GM19025 (cell line): ENCODE results near the gene LTV1.
"Not testable (repeated sequence)": the region's sequence is repeated elsewhere in the genome, so short reads cannot be mapped to it uniquely, and the experiment has no call there.

Source experiments
- ATAC-seq: cut with Tn5 transposase; IDR thresholded peaks from one replicate; pipeline ENCODE4 v1.9.1; 2021; ENCODE audit warnings: mild to moderate bottlenecking, low read depth, moderate library complexity; ENCODE audit not compliant: unreplicated experiment

The LTV1 gene

GRCh38 chr6:143840595-143841265 lies 2.4 kb upstream of the LTV1 start:
- ATAC-seq, result no peak

GRCh38 chr6:143842461-143842901 lies 657 bp upstream of the LTV1 start:
- ATAC-seq, result no peak

GRCh38 chr6:143843677-143843999 lies 500 bp downstream of the LTV1 start:
- ATAC-seq, result no peak

- ATAC-seq, result no peak
Measured at GRCh38 chr6:143844006-143844405, 868 bp downstream of the LTV1 start.

GRCh38 chr6:143845033-143845432 lies 1.9 kb downstream of the LTV1 start:
- ATAC-seq, result no peak

- not testable (repeated sequence) for ATAC-seq
Measured at GRCh38 chr6:143851706-143852105, 8.6 kb downstream of the LTV1 start.

GRCh38 chr6:143855057-143855456 lies 11.9 kb downstream of the LTV1 start:
- not testable (repeated sequence) for ATAC-seq

- ATAC-seq, result not testable (repeated sequence)
Measured at GRCh38 chr6:143856762-143857161, 13.6 kb downstream of the LTV1 start.

- no peak for ATAC-seq
Measured at GRCh38 chr6:143857651-143858050, 14.5 kb downstream of the LTV1 start.

- no peak for ATAC-seq
Measured at GRCh38 chr6:143859891-143860660, 16.9 kb downstream of the LTV1 start.

- no peak for ATAC-seq
Measured at GRCh38 chr6:143863771-143864170, 20.6 kb downstream of the LTV1 start.

- no peak for ATAC-seq
Measured at GRCh38 chr6:143864234-143864633, 21.1 kb downstream of the LTV1 start, which contains the start of gene ZC2HC1B. Gene ZC2HC1B, plus strand, starts transcription at chr6:143864474. Its CDS starts 66 bp downstream, at chr6:143864540.

GRCh38 chr6:143867236-143867635 lies 24.1 kb downstream of the LTV1 start:
- no peak for ATAC-seq

GRCh38 chr6:143868808-143869207 lies 25.7 kb downstream of the LTV1 start:
- ATAC-seq, result not testable (repeated sequence)

GRCh38 chr6:143871202-143871730 lies 28.1 kb downstream of the LTV1 start:
- ATAC-seq, result not testable (repeated sequence)

- ATAC-seq, result peak; percentile 57
Measured at GRCh38 chr6:143872201-143872600, 29.1 kb downstream of the LTV1 start.

GRCh38 chr6:143873600-143873999 lies 30.5 kb downstream of the LTV1 start:
- ATAC-seq, result not testable (repeated sequence)

- not testable (repeated sequence) for ATAC-seq
Measured at GRCh38 chr6:143874503-143874902, 31.4 kb downstream of the LTV1 start.

GRCh38 chr6:143877584-143878271 lies 34.6 kb downstream of the LTV1 start:
- ATAC-seq, result no peak

- ATAC-seq, result no peak
Measured at GRCh38 chr6:143878272-143878760, 35.2 kb downstream of the LTV1 start.

GRCh38 chr6:143880412-143880811 lies 37.3 kb downstream of the LTV1 start:
- ATAC-seq, result no peak
